Measurements from ENCODE around the gene KRCC1. TPM values are rescaled to one million over a fixed set of nuclear protein-coding genes. Genes with fewer than 3 reads are reported as not detected.
"Not testable (repeated sequence)": the region's sequence is repeated elsewhere in the genome, so short reads cannot be mapped to it uniquely, and the experiment has no call there.

KRCC1 gene
- total RNA-seq, 2 experiments from 2014 or later, result 11.5 to 12.9 TPM

DNA sequence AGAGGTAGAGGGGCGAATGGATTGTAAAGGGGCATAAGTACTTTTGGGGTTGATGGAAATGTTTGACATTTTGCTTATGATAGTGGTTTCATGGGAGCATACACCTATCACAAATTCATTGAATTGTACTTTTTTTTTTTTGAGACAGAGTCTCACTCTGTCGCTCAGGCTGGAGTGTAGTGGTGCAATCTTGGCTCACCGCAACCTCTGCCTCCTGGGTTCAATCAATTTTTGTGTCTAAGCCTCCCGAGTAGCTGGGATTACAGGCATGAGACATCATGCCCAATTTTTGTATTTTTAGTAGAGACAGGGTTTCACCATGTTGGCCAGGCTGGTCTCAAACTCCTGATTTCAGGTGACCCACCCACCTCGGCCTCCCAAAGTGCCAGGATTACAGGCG lies 10.0 kb downstream of the KRCC1 start:
- H3K9me3 Mint-ChIP-seq (ENCODE audit: low read depth); ATAC-seq; intact Hi-C loops (cut with DNase I, micrococcal nuclease); H3K27ac Mint-ChIP-seq; H3K4me3 Mint-ChIP-seq; DNase-seq; H3K27me3 Mint-ChIP-seq; POLR2A ChIA-PET: not testable (repeated sequence)
- CTCF ChIA-PET, result interaction anchor here (2.5 kb wide), 1 partner anchor 14 kb away, joined by 12 read pairs; no protein-coding TSS in a partner anchor
- peaks cover 44% of the 10 kb centered on the region for H3K4me1 Mint-ChIP-seq
- H3K36me3 Mint-ChIP-seq (ENCODE audit: low read depth), result peaks cover 19% of the 10 kb centered on the region

DNA sequence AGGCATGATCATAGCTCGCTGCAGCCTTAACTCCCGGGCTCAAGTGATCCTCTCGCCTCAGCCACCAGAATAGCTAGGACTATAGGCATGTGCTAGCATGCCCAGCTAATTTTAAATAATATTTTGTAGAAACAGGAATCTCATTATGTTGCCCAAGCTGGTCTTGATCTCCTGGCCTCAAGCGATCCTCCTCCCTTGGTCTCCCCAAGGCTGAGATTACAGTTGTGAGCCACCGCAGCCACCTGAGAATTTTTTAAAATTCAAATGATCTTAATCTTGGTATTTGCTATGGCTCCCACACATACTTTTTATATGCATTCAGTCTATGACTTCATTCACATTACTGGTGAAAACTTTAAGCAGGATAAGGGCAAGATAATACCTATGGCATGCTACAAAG lies 13.1 kb downstream of the KRCC1 start:
- ChIA-PET POLR2A (no interaction called here), CTCF (no interaction called here)
- intact Hi-C loops (cut with DNase I, micrococcal nuclease), result no loop called here
- Mint-ChIP-seq H3K27ac (no peak overlapping the region), H3K36me3 (ENCODE audit: low read depth) (peaks cover 15% of the 10 kb centered on the region), H3K4me1 (peaks cover 43% of the 10 kb centered on the region), H3K4me3 (no peak overlapping the region), H3K9me3 (ENCODE audit: low read depth) (no peaks in the 10 kb centered on the region), H3K27me3 (no peaks in the 10 kb centered on the region)
- no peak for ATAC-seq
- no peak for DNase-seq

GRCh38 chr2:88038263-88039105 lies 17.1 kb downstream of the KRCC1 start:
- POLR2A ChIA-PET, result interaction anchor here (1.3 kb wide), 1 partner anchor 22 kb away, joined by 11 read pairs; the partner anchor contains the start of gene RNU2-63P
- Mint-ChIP-seq H3K9me3 (ENCODE audit: low read depth) (peaks cover 3% of the 10 kb centered on the region), H3K36me3 (ENCODE audit: low read depth) (peaks cover 24% of the 10 kb centered on the region), H3K27ac (peak overlapping the region; percentile 53), H3K4me3 (no peak overlapping the region), H3K4me1 (peaks cover 38% of the 10 kb centered on the region), H3K27me3 (no peaks in the 10 kb centered on the region)
- intact Hi-C loops (cut with DNase I, micrococcal nuclease), result no loop called here
- ATAC-seq, result peak; percentile 91
- CTCF ChIA-PET, result interaction anchor here (0.6 to 2.2 kb wide), 4 partner anchors 11 to 413 kb away, joined by 3 to 11 read pairs (median 4); no protein-coding TSS in a partner anchor
- no peak for DNase-seq

- DNase-seq (no peak), ATAC-seq (no peak)
- ChIA-PET POLR2A (no interaction called here), CTCF (interaction anchor here (1.0 to 1.5 kb wide), 4 partner anchors 9 to 20 kb away, joined by 3 to 4 read pairs (median 3); no protein-coding TSS in a partner anchor)
- Mint-ChIP-seq H3K27me3 (no peaks in the 10 kb centered on the region), H3K4me3 (no peak overlapping the region), H3K9me3 (ENCODE audit: low read depth) (peaks cover 3% of the 10 kb centered on the region), H3K27ac (no peak overlapping the region), H3K36me3 (ENCODE audit: low read depth) (peaks cover 28% of the 10 kb centered on the region), H3K4me1 (peaks cover 33% of the 10 kb centered on the region)
- intact Hi-C loops (cut with DNase I, micrococcal nuclease), result no loop called here
Observed at GRCh38 chr2:88036606-88037005, 19.0 kb downstream of the KRCC1 start.

DNA sequence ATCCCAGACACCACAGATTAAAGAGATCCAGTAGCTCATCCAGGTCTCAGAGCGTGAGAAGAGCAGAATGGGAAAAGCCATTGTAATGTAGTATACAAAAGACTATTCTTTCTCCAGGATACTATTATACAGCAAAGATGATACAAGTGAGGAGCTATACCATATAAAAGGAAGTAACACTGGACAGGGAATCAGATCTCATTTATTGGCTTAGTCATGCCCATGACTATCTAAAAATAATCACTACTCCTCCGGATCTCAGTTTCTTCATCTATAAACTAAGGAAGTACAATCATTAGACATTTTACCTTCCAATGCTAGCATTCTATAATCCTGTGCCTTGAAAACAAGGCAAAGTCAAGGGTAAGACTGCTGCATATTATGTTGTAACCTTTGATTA lies 19.4 kb downstream of the KRCC1 start:
- H3K4me3 Mint-ChIP-seq, result no peak overlapping the region
- intact Hi-C loops (cut with DNase I, micrococcal nuclease), result no loop called here
- H3K4me1 Mint-ChIP-seq, result peaks cover 33% of the 10 kb centered on the region
- DNase-seq, result no peak
- H3K27ac Mint-ChIP-seq, result no peak overlapping the region
- POLR2A ChIA-PET, result no interaction called here
- H3K36me3 Mint-ChIP-seq (ENCODE audit: low read depth), result peaks cover 28% of the 10 kb centered on the region
- no peaks in the 10 kb centered on the region for H3K27me3 Mint-ChIP-seq
- CTCF ChIA-PET, result interaction anchor here (1.0 to 1.5 kb wide), 3 partner anchors 9 to 19 kb away, joined by 3 to 4 read pairs (median 3); no protein-coding TSS in a partner anchor
- peaks cover 3% of the 10 kb centered on the region for H3K9me3 Mint-ChIP-seq (ENCODE audit: low read depth)
- ATAC-seq, result no peak

GRCh38 chr2:88032070-88032702 lies 23.4 kb downstream of the KRCC1 start:
- Mint-ChIP-seq H3K4me1 (peaks cover 15% of the 10 kb centered on the region), H3K27ac (no peak overlapping the region), H3K9me3 (ENCODE audit: low read depth) (peaks cover 3% of the 10 kb centered on the region), H3K27me3 (no peaks in the 10 kb centered on the region), H3K36me3 (ENCODE audit: low read depth) (peaks cover 39% of the 10 kb centered on the region), H3K4me3 (no peak overlapping the region)
- CTCF ChIA-PET, result no interaction called here
- POLR2A ChIA-PET, result no interaction called here
- DNase-seq, result no peak
- intact Hi-C loops (cut with DNase I, micrococcal nuclease), result no loop called here
- no peak for ATAC-seq

GRCh38 chr2:88028931-88029330 lies 26.7 kb downstream of the KRCC1 start:
- Mint-ChIP-seq H3K4me1 (peaks cover 5% of the 10 kb centered on the region), H3K9me3 (ENCODE audit: low read depth) (no peaks in the 10 kb centered on the region), H3K27ac (no peak overlapping the region), H3K36me3 (ENCODE audit: low read depth) (peaks cover 31% of the 10 kb centered on the region), H3K4me3 (no peak overlapping the region), H3K27me3 (no peaks in the 10 kb centered on the region)
- CTCF ChIA-PET, result no interaction called here
- POLR2A ChIA-PET, result interaction anchor here (2.2 kb wide), 1 partner anchor 13 kb away, joined by 9 read pairs; the partner anchor contains the start of gene RNU2-63P
- DNase-seq (no peak), ATAC-seq (no peak)
- intact Hi-C loops (cut with DNase I, micrococcal nuclease), result no loop called here

DNA sequence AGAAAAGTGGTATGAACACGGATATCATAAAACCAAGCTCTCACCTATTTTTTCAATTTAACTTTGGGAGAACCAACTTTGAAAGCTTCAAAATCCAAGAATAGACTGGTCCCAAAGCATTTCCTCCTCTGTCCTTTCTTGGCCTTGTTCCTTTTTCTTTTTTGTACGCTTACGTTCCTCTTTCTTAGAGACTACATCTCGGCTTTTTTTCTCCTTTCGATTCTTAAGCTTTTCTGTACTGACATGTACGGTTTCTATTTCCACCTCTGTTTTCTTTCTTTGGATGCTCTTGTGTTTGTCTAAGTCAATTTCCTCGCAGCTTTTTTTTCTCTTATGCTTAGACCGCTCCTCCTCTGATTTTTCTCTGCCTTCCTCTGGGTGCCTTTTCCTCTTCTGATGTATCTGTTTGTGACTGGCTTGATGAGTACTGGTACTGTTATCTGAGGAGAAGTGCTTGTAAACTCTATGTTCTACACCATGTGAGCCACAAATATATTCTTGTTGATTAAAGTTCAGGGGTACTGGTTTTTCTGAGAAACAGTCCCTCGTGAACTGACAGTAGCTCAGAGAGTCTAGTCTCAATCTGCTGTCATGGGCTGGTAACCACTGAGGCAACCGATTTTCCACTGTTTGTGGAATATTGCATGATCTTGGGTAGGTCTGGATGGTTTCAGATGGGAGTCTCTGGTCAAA lies 27.7 kb downstream of the KRCC1 start:
- intact Hi-C loops (cut with DNase I, micrococcal nuclease), result no loop called here
- H3K4me3 Mint-ChIP-seq, result peak overlapping the region; percentile 4
- no peak for ATAC-seq

GRCh38 chr2:88024509-88024908 lies 31.1 kb downstream of the KRCC1 start:
- intact Hi-C loops (cut with DNase I, micrococcal nuclease), result no loop called here
- Mint-ChIP-seq H3K36me3 (ENCODE audit: low read depth) (peaks cover 24% of the 10 kb centered on the region), H3K27ac (no peak overlapping the region), H3K9me3 (ENCODE audit: low read depth) (no peaks in the 10 kb centered on the region), H3K4me3 (no peak overlapping the region), H3K4me1 (peaks cover 5% of the 10 kb centered on the region), H3K27me3 (no peaks in the 10 kb centered on the region)
- DNase-seq (no peak), ATAC-seq (no peak)
- ChIA-PET POLR2A (no interaction called here), CTCF (no interaction called here)

More for the DNA sequence above, 27.7 kb downstream of the KRCC1 start:
- Mint-ChIP-seq H3K36me3 (ENCODE audit: low read depth) (peaks cover 27% of the 10 kb centered on the region), H3K9me3 (ENCODE audit: low read depth) (no peaks in the 10 kb centered on the region), H3K27ac (peak overlapping the region; percentile 22), H3K4me1 (peaks cover 5% of the 10 kb centered on the region), H3K27me3 (no peaks in the 10 kb centered on the region)
- ChIA-PET CTCF (interaction anchor here (0.8 to 1.2 kb wide), 3 partner anchors 8 to 131 kb away, joined by 3 to 7 read pairs (median 3); no protein-coding TSS in a partner anchor), POLR2A (interaction anchor here (2.2 kb wide), 1 partner anchor 12 kb away, joined by 9 read pairs; the partner anchor contains the start of gene RNU2-63P)
- no peak for DNase-seq

DNA sequence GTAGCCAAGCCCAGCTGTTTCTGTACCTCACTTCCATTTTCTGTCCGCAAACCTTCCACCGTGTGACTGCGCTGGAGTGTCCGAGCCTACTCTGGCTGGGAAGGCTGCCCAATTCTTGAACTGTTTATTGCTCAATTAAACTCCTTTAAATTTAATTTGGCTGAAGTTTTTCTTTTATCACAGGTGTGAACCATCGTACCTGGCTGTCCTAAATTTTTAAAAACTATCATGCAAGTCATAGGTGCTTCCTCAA lies 33.0 kb downstream of the KRCC1 start:
- ChIA-PET POLR2A (no interaction called here), CTCF (no interaction called here)
- H3K27ac Mint-ChIP-seq, result no peak overlapping the region
- peaks cover 1% of the 10 kb centered on the region for H3K27me3 Mint-ChIP-seq
- no peaks in the 10 kb centered on the region for H3K9me3 Mint-ChIP-seq (ENCODE audit: low read depth)
- peaks cover 8% of the 10 kb centered on the region for H3K36me3 Mint-ChIP-seq (ENCODE audit: low read depth)
- ATAC-seq, result no peak
- intact Hi-C loops (cut with DNase I, micrococcal nuclease), result no loop called here
- H3K4me1 Mint-ChIP-seq, result peaks cover 3% of the 10 kb centered on the region
- DNase-seq, result no peak
- no peak overlapping the region for H3K4me3 Mint-ChIP-seq

DNA sequence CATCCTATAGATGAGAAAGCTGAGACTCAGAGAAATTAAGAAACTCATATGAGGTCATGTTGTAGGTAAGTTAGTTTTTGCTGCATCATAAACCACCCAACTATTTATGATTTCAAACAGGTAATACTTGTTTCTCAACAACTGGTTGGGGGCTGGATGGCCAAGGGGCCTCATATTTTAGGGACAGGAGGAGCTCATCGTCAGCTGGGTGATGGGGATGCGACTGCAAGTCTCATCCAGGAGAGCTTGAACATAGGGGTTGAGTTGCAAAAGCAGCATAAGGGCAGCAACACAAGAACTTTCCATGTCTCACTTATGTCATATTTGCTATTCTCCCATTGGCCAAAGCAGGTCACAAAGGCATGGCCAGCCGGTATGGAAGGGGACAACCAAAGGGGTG lies 35.6 kb downstream of the KRCC1 start:
- no peak overlapping the region for H3K4me3 Mint-ChIP-seq
- ChIA-PET POLR2A (interaction anchor here (0.6 kb wide), 1 partner anchor 48 kb away, joined by 3 read pairs; the partner anchor contains the start of gene SMYD1), CTCF (interaction anchor here (0.9 kb wide), 1 partner anchor 20 kb away, joined by 3 read pairs; no protein-coding TSS in a partner anchor)
- no peak overlapping the region for H3K27ac Mint-ChIP-seq
- peaks cover 14% of the 10 kb centered on the region for H3K4me1 Mint-ChIP-seq
- no peak for ATAC-seq
- no peak for DNase-seq
- no peaks in the 10 kb centered on the region for H3K36me3 Mint-ChIP-seq (ENCODE audit: low read depth)
- peaks cover 3% of the 10 kb centered on the region for H3K27me3 Mint-ChIP-seq
- intact Hi-C loops (cut with DNase I, micrococcal nuclease), result loop anchor here (5.0 kb wide), 2 partner anchors 142 to 672 kb away; partner anchors contain the start of gene RPIA (in 1 of the 2)
- no peaks in the 10 kb centered on the region for H3K9me3 Mint-ChIP-seq (ENCODE audit: low read depth)
